ENCODE measurements around the gene APOO. TPM values are rescaled to one million over a fixed set of nuclear protein-coding genes. Genes with fewer than 3 reads are reported as not detected.
"Not testable (repeated sequence)": the region's sequence is repeated elsewhere in the genome, so short reads cannot be mapped to it uniquely, and the experiment has no call there.

APOO gene
- total and polyA plus RNA-seq, 7 experiments from 2014 or later = 5.4 to 21.2 (median 13.9) TPM

GRCh38 chrX:23879380-23880090 is 28.2 kb downstream of the APOO start:
- peaks cover 0 to 7% (median 0%) of the 10 kb centered on the region in 7 donors for H3K4me1 Mint-ChIP-seq

GRCh38 chrX:23871905-23872546 is 35.7 kb downstream of the APOO start:
- Histone ChIP-seq H3K4me1 (ENCODE audit: control insufficient read depth in 2 of 2, insufficient read depth in 2 of 2, low read length in 2 of 2) (no peaks in the 10 kb centered on the region), H3K27ac (ENCODE audit: low read depth, low read length) (no peak overlapping the region), H3K9me3 (ENCODE audit: control insufficient read depth in 2 of 3, low read length in 3 of 3) (no peaks in the 10 kb centered on the region), H3K27me3 (ENCODE audit: control insufficient read depth in 2 of 2, insufficient read depth in 2 of 2, low read length in 2 of 2) (no peaks in the 10 kb centered on the region), H3K36me3 (ENCODE audit: control insufficient read depth in 2 of 3, insufficient read depth in 3 of 3, low read length in 3 of 3) (no peaks in the 10 kb centered on the region), H3K4me3 (ENCODE audit: low read length) (no peak overlapping the region)
- no peaks in the 10 kb centered on the region for H3K9me3 Mint-ChIP-seq
- no peak overlapping the region for H3K4me3 Mint-ChIP-seq
- H3K27ac Mint-ChIP-seq = no peak overlapping the region
- DNase-seq (no peak), ATAC-seq (peak; percentile 47)
- H3K4me1 Mint-ChIP-seq = peaks cover 0 to 2% (median 0%) of the 10 kb centered on the region in 7 donors
- ChIA-PET CTCF (no interaction called here), POLR2A (no interaction called here)
- intact Hi-C loops (cut with micrococcal nuclease) = no loop called here
- peaks cover 5 to 12% (median 5%) of the 10 kb centered on the region in 5 donors for H3K36me3 Mint-ChIP-seq
- no peaks in the 10 kb centered on the region for H3K27me3 Mint-ChIP-seq

More at GRCh38 chrX:23879380-23880090, 28.2 kb downstream of the APOO start:
- H3K27me3 Mint-ChIP-seq = no peaks in the 10 kb centered on the region
- Histone ChIP-seq H3K4me3 (ENCODE audit: low read length) (no peak overlapping the region), H3K4me1 (ENCODE audit: control insufficient read depth in 2 of 2, insufficient read depth in 2 of 2, low read length in 2 of 2) (no peaks in the 10 kb centered on the region), H3K27me3 (ENCODE audit: control insufficient read depth in 2 of 2, insufficient read depth in 2 of 2, low read length in 2 of 2) (no peaks in the 10 kb centered on the region), H3K9me3 (ENCODE audit: control insufficient read depth in 2 of 3, low read length in 3 of 3) (no peaks in the 10 kb centered on the region), H3K27ac (ENCODE audit: low read depth, low read length) (no peak overlapping the region), H3K36me3 (ENCODE audit: control insufficient read depth in 2 of 3, insufficient read depth in 3 of 3, low read length in 3 of 3) (no peaks in the 10 kb centered on the region)
- intact Hi-C loops (cut with micrococcal nuclease) = no loop called here
- no peak overlapping the region for H3K27ac Mint-ChIP-seq
- no peak overlapping the region for H3K4me3 Mint-ChIP-seq
- POLR2A ChIA-PET = interaction anchor here (0.5 kb wide), 1 partner anchor 269 kb away, joined by 3 read pairs; no protein-coding TSS in a partner anchor
- no peak for DNase-seq
- peaks cover 0 to 4% (median 0%) of the 10 kb centered on the region in 5 donors for H3K36me3 Mint-ChIP-seq
- CTCF ChIA-PET = interaction anchor here (0.7 kb wide), 1 partner anchor 22 kb away, joined by 3 read pairs; no protein-coding TSS in a partner anchor
- H3K9me3 Mint-ChIP-seq = no peaks in the 10 kb centered on the region
- no peak for ATAC-seq

- no peaks in the 10 kb centered on the region for H3K27me3 Mint-ChIP-seq
- H3K27me3 ChIP-seq (ENCODE audit: control insufficient read depth in 2 of 2, insufficient read depth in 2 of 2, low read length in 2 of 2) = no peaks in the 10 kb centered on the region
- H3K36me3 Mint-ChIP-seq = peaks cover 5 to 12% (median 9%) of the 10 kb centered on the region in 5 donors
- intact Hi-C loops (cut with micrococcal nuclease) = no loop called here
- peaks cover 0 to 2% (median 0%) of the 10 kb centered on the region in 7 donors for H3K4me1 Mint-ChIP-seq
- no peak overlapping the region for H3K27ac ChIP-seq (ENCODE audit: low read depth, low read length)
- ATAC-seq (no peak), DNase-seq (no peak)
- no peak overlapping the region for H3K4me3 Mint-ChIP-seq
- no peaks in the 10 kb centered on the region for H3K36me3 ChIP-seq (ENCODE audit: control insufficient read depth in 2 of 3, insufficient read depth in 3 of 3, low read length in 3 of 3)
- ChIA-PET CTCF (no interaction called here), POLR2A (no interaction called here)
- no peaks in the 10 kb centered on the region for H3K9me3 ChIP-seq (ENCODE audit: control insufficient read depth in 2 of 3, low read length in 3 of 3)
- H3K4me1 ChIP-seq (ENCODE audit: control insufficient read depth in 2 of 2, insufficient read depth in 2 of 2, low read length in 2 of 2) = no peaks in the 10 kb centered on the region
- no peak overlapping the region for H3K27ac Mint-ChIP-seq
- H3K9me3 Mint-ChIP-seq = no peaks in the 10 kb centered on the region
- no peak overlapping the region for H3K4me3 ChIP-seq (ENCODE audit: low read length)
These were observed 37.7 kb downstream of the APOO start for GRCh38 chrX:23870041-23870440.

- H3K4me3 Mint-ChIP-seq = no peak overlapping the region
- Histone ChIP-seq H3K36me3 (ENCODE audit: control insufficient read depth in 2 of 3, insufficient read depth in 3 of 3, low read length in 3 of 3) (no peaks in the 10 kb centered on the region), H3K9me3 (ENCODE audit: control insufficient read depth in 2 of 3, low read length in 3 of 3) (no peaks in the 10 kb centered on the region), H3K27ac (ENCODE audit: low read depth, low read length) (no peak overlapping the region), H3K27me3 (ENCODE audit: control insufficient read depth in 2 of 2, insufficient read depth in 2 of 2, low read length in 2 of 2) (no peaks in the 10 kb centered on the region), H3K4me3 (ENCODE audit: low read length) (no peak overlapping the region), H3K4me1 (ENCODE audit: control insufficient read depth in 2 of 2, insufficient read depth in 2 of 2, low read length in 2 of 2) (no peaks in the 10 kb centered on the region)
- no peaks in the 10 kb centered on the region for H3K27me3 Mint-ChIP-seq
- H3K36me3 Mint-ChIP-seq = peaks cover 0 to 11% (median 8%) of the 10 kb centered on the region in 5 donors
- POLR2A ChIA-PET = no interaction called here
- no peak overlapping the region for H3K27ac Mint-ChIP-seq
- intact Hi-C loops (cut with micrococcal nuclease) = no loop called here
- ATAC-seq = no peak
- CTCF ChIA-PET = no interaction called here
- H3K4me1 Mint-ChIP-seq = peaks cover 0 to 7% (median 0%) of the 10 kb centered on the region in 7 donors
- no peak for DNase-seq
- H3K9me3 Mint-ChIP-seq = peaks cover 0 to 1% (median 0%) of the 10 kb centered on the region in 11 donors
These were observed 42.9 kb downstream of the APOO start for GRCh38 chrX:23864742-23865326.

GRCh38 chrX:23861952-23862351 is 45.8 kb downstream of the APOO start:
- H3K9me3 ChIP-seq (ENCODE audit: control insufficient read depth in 2 of 3, low read length in 3 of 3); ATAC-seq; H3K4me1 Mint-ChIP-seq; H3K27ac ChIP-seq (ENCODE audit: low read depth, low read length); H3K27ac Mint-ChIP-seq; CTCF ChIA-PET; H3K36me3 ChIP-seq (ENCODE audit: control insufficient read depth in 2 of 3, insufficient read depth in 3 of 3, low read length in 3 of 3); DNase-seq; H3K27me3 Mint-ChIP-seq; H3K27me3 ChIP-seq (ENCODE audit: control insufficient read depth in 2 of 2, insufficient read depth in 2 of 2, low read length in 2 of 2); H3K4me3 Mint-ChIP-seq; POLR2A ChIA-PET; H3K4me1 ChIP-seq (ENCODE audit: control insufficient read depth in 2 of 2, insufficient read depth in 2 of 2, low read length in 2 of 2); intact Hi-C loops (cut with micrococcal nuclease); H3K4me3 ChIP-seq (ENCODE audit: low read length); H3K9me3 Mint-ChIP-seq: not testable (repeated sequence)
- H3K36me3 Mint-ChIP-seq = peaks cover 0 to 13% (median 10%) of the 10 kb centered on the region in 5 donors

- ChIA-PET CTCF (interaction anchor here (0.6 kb wide), 1 partner anchor 494 kb away, joined by 4 read pairs; no protein-coding TSS in a partner anchor), POLR2A (no interaction called here)
- Mint-ChIP-seq H3K27me3 (no peaks in the 10 kb centered on the region), H3K4me3 (no peak overlapping the region), H3K27ac (no peak overlapping the region), H3K36me3 (peaks cover 0 to 16% (median 10%) of the 10 kb centered on the region in 5 donors), H3K9me3 (peaks cover 0 to 1% (median 0%) of the 10 kb centered on the region in 11 donors), H3K4me1 (peaks cover 0 to 7% (median 0%) of the 10 kb centered on the region in 7 donors)
- DNase-seq (no peak), ATAC-seq (no peak)
- Histone ChIP-seq H3K36me3 (ENCODE audit: control insufficient read depth in 2 of 3, insufficient read depth in 3 of 3, low read length in 3 of 3) (no peaks in the 10 kb centered on the region), H3K9me3 (ENCODE audit: control insufficient read depth in 2 of 3, low read length in 3 of 3) (no peaks in the 10 kb centered on the region), H3K27ac (ENCODE audit: low read depth, low read length) (no peak overlapping the region), H3K27me3 (ENCODE audit: control insufficient read depth in 2 of 2, insufficient read depth in 2 of 2, low read length in 2 of 2) (no peaks in the 10 kb centered on the region), H3K4me1 (ENCODE audit: control insufficient read depth in 2 of 2, insufficient read depth in 2 of 2, low read length in 2 of 2) (no peaks in the 10 kb centered on the region), H3K4me3 (ENCODE audit: low read length) (no peak overlapping the region)
- intact Hi-C loops (cut with micrococcal nuclease) = no loop called here
These were observed 46.4 kb downstream of the APOO start for GRCh38 chrX:23861215-23861896.
